Measurements from ENCODE around the gene HIVEP2.

HIVEP2 gene

GRCh38 chr6:142946181-142946923, 1.4 kb upstream of the HIVEP2 start:
- peak; percentile 83 to 95 for DNase-seq (ENCODE audit: extremely low read depth in 1 of 2, low read depth in 1 of 2)

DNA sequence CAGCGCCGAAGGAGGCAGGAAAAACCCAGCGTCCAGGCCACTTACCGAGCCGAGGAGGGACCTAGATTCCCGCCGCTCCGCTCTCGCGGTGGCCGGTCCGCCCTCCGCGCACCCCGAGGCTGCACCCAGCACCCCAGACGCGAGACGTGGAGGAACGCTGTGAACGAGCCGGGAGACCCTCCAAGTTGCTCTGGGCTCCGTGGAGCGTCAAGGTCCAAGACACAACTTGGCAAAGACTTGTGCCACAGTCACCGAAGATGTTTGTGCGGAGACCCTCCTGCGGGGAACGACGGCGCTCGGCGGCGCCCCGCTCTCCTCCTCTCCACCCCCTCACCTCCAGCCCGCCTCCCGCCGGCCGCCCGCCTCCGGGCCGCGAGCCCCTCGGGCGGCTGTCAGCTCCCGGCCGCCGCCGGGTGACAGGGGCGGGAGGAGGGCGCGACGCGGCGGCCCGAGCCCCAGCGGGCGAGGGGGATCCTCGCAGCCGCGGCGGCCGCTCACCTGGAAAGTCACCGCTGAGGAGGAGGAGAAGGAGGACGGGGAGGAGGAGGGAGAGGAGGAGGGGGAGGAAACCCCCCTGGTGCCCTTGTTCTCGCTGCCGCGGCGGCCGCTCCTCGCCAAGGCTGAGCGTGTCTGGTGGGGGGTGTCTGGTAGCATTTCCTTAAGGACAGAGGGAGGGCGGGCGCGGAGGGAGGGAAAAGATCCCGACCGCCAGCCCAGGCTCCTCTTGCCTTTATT, 637 bp upstream of the HIVEP2 start:
- peak in 1 of 2 donors; percentile 43 for DNase-seq (ENCODE audit: extremely low read depth in 1 of 2, low read depth in 1 of 2)

- peak; percentile 87 to 98 for DNase-seq (ENCODE audit: extremely low read depth in 1 of 2, low read depth in 1 of 2)
These were observed 590 bp downstream of the HIVEP2 start for GRCh38 chr6:142944124-142945048.

DNA sequence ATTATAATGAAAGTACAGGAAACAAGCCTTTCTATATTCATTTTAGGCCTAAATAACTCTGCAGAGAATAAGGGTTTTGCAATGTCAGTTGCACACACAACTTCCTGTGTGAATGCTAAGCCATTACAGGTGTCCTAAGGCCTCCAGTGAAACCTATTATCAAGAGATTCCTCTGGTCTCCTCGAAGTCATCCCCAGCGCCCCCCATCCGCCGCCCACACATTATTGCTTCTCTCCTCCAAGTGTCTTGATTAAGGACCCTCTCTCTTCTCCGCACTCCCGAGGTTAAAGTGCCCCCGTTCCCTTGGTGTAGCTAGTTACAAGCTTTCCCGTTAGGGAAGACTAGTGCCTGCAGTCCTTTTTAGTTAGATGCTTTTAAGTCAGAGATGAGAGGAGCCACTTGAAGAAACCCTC, 1.3 kb downstream of the HIVEP2 start:
- peak in 1 of 2 donors; percentile 23 for DNase-seq (ENCODE audit: extremely low read depth in 1 of 2, low read depth in 1 of 2)

- no peak for DNase-seq (ENCODE audit: extremely low read depth in 1 of 2, low read depth in 1 of 2)
These were observed 2.2 kb downstream of the HIVEP2 start for GRCh38 chr6:142942805-142943227.

DNA sequence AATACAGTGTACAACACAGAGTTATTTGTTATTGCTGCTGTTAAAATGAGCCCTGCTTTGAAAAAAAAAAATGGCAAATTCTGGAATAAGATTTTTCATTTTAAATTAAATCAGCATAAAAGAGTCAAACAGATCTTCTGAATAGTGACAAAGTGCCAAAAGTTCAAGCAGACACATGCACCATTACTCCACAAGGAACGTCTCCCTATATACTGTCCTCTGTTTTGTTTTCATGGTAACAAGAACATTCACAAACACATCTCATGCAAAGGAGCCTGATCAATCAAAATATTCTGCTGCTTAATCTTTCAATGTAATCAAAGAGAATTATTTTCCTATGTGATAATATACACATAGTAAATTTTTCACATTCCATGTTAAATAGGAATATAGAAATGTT, 2.7 kb downstream of the HIVEP2 start:
- DNase-seq (ENCODE audit: extremely low read depth in 1 of 2, low read depth in 1 of 2) = no peak

DNA sequence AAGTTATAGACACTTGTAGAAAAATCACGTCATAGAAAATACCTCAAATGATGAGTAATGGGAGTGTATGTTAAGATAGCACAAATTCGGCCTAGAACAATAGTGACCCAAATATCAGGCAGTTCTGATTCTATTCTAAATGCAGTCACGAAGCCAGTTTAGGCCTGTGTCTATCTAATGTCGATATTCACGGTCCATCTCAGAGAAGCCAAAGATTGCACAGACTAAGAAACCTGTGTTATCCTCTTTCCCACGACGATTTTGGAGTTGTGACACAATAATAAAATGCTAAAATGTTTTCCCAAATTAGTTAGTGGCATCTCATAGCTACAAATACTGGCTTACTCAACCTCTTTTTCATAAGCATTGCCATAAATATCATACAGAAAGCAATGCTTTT, 4.0 kb downstream of the HIVEP2 start:
- DNase-seq (ENCODE audit: extremely low read depth in 1 of 2, low read depth in 1 of 2) = no peak

GRCh38 chr6:142940487-142940886, 4.5 kb downstream of the HIVEP2 start:
- DNase-seq (ENCODE audit: extremely low read depth in 1 of 2, low read depth in 1 of 2) = no peak

DNA sequence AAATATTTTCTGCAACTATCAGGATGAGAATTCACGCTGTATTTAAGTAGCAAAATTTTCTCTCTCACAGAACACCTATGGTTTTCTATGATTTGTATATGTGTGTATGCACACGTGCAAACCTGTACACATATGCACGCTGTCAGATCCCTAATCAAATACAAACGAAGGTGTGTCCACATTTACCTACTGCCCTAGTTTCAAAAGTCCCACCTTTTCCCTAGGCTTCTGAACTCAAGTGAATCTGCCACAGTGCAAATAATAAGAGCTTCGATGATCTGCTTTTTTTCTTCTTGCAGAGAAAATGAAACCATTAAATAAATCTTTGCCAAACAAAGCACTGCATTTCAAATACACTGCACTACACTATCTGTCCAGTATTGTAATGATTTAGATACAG, 6.5 kb downstream of the HIVEP2 start:
- no peak for DNase-seq (ENCODE audit: extremely low read depth in 1 of 2, low read depth in 1 of 2)

GRCh38 chr6:142937986-142938385, 7.0 kb downstream of the HIVEP2 start:
- no peak for DNase-seq (ENCODE audit: extremely low read depth in 1 of 2, low read depth in 1 of 2)

GRCh38 chr6:142935553-142936517, 9.1 kb downstream of the HIVEP2 start:
- no peak for DNase-seq (ENCODE audit: extremely low read depth in 1 of 2, low read depth in 1 of 2)

DNA sequence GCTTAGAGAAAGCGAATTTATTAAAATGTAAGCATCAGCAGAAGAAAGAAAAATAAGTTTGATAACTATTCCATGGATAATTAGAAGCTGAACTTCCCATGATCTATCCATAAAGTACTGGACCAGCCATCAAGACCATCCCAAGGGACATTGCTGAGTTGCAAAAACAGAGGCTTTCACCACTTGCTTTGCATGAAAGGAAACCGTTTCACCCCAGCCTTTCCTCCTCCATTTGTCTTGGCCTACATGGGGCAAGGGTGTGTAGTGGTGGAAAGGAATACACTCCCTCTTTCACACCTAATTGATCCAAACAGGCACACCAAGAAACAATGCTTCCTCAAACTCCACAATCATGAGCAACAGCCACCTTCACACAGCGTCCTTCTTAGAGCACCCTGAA, 10.4 kb downstream of the HIVEP2 start:
- DNase-seq (ENCODE audit: extremely low read depth in 1 of 2, low read depth in 1 of 2) = no peak

- DNase-seq (ENCODE audit: extremely low read depth in 1 of 2, low read depth in 1 of 2) = no peak
These were observed 10.9 kb downstream of the HIVEP2 start for GRCh38 chr6:142934106-142934505.

- DNase-seq (ENCODE audit: extremely low read depth in 1 of 2, low read depth in 1 of 2) = no peak
These were observed 11.3 kb downstream of the HIVEP2 start for GRCh38 chr6:142933701-142934100.

DNA sequence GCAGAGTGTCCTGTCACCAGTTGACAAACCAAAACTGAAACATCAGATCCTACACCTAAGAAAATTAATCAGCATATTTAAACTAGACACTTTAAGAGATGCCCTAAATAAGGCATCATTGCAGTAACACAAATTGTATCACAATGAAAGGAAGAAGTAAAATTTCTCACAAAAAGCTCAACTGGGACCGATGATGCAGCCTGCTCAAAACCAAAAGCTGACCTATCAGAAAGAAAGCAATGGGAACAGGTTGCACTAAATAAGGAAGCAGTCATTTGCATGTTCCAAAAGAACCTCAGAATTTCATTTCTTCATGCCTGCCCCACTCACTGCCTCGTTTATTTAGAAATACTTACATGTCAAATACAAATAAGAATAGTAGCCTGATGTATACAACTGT, 12.1 kb downstream of the HIVEP2 start:
- DNase-seq (ENCODE audit: extremely low read depth in 1 of 2, low read depth in 1 of 2) = no peak

DNA sequence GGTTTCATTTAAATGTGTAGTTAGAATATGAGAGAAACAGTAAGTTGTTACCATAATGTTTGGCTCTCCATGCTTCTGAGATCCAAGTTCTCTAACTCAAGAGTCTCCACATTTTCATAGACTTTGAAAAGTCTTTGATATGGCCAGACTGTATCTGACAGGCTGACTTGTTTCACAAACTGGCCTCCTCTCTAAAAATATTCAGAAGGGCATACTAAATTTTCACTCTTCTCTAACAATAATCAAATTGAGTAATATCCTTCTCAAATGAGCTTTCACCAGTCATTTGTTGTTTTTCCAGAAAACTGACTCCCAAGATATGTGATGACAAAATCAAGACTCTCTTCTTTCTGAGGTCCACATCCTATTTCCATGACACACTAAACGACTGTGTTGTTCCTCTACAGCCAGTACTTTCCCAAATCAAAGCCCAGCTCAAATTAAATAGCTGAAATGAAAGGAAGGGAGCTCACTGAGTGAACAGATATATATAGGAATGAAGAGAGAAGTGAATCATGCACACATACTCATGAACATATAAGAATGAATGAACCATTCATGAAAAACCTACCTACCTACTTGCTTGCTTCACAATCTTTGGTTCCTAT, 15.1 kb downstream of the HIVEP2 start:
- no peak for DNase-seq (ENCODE audit: extremely low read depth in 1 of 2, low read depth in 1 of 2)

- DNase-seq (ENCODE audit: extremely low read depth in 1 of 2, low read depth in 1 of 2) = no peak
These were observed 17.1 kb downstream of the HIVEP2 start for GRCh38 chr6:142927904-142928303.

- no peak for DNase-seq (ENCODE audit: extremely low read depth in 1 of 2, low read depth in 1 of 2)
These were observed 17.8 kb downstream of the HIVEP2 start for GRCh38 chr6:142927271-142927580.

DNA sequence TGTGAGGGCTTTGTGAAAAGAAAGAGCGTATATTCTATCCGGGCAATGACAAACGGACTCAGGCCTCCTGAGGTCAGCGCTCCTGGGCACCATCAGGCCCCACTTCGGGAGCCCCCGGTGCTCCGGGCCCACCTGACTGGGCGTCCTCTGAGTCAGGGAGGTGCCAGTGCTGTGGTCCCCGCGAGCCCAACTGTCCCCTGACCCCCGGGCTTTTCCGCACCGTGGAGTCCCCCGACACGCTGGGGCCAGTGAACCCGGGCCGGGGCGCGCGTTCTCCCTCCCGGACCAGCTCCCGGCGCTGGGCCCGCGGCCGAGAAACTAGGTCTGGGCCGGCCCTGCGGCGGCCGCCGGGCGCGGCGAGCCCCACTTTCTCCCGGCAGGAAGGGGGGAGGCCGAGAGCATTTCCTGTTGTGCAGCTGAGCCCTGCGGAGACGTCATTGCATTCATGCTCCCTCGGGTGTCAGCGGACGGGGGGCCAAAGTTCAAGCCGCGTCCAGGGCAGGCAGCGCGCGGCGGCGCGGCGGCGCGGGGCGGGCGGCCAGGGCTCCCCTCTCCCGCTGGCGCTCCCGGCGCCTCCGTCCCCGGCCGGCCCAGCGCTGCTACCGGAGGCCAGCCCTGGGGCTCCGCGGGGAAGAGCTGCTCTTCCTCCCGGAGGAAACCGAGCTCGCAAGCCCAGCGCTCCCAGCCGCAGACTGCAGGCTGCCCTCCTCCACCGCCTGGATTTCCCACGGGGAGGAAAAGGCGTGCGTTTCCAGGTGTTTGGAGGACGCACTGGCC, 18.3 kb downstream of the HIVEP2 start:
- peak in 1 of 2 donors; percentile 58 for DNase-seq (ENCODE audit: extremely low read depth in 1 of 2, low read depth in 1 of 2)
